Neutrophil (primary cell): Measurements from ENCODE around the gene STK10.

Source experiments
- H3K27ac ChIP-seq: fragments of 200-600 bp; sonication (generic); 2 replicates; pipeline ENCODE4 v1.5.1; 2016; ENCODE audit warnings: mild to moderate bottlenecking, moderate library complexity
- H3K27me3 ChIP-seq: fragments of 200-600 bp; sonication (generic); 2 replicates; pipeline ENCODE4 v1.6.0; 2016; ENCODE audit warnings: mild to moderate bottlenecking
- H3K36me3 ChIP-seq: fragments of 200-600 bp; sonication (generic); 2 replicates; pipeline ENCODE4 v1.5.1; 2017
- H3K4me1 ChIP-seq, 2 experiments: fragments of 200-600 bp in 1 of 2; sonication (generic) in 1 of 2; 1 replicate in 1 of 2; 2 replicates in 1 of 2; pipeline versions ENCODE4 v1.5.1 to v1.6.1; 2013 to 2016; ENCODE audit warnings: low read depth in 1 of 2, low read length in 1 of 2, mild to moderate bottlenecking in 1 of 2, moderate library complexity in 1 of 2; ENCODE audit not compliant: control insufficient read depth in 1 of 2, insufficient read depth in 1 of 2
- H3K4me3 ChIP-seq, 2 experiments: fragments of 200-600 bp in 1 of 2; sonication (generic) in 1 of 2; 1 replicate in 1 of 2; 2 replicates in 1 of 2; pipeline ENCODE4 v1.5.1; 2013 to 2016; ENCODE audit warnings: low read depth in 1 of 2, low read length in 1 of 2, mild to moderate bottlenecking in 1 of 2, moderate library complexity in 1 of 2
- H3K9me3 ChIP-seq: fragments of 200-600 bp; sonication (generic); 2 replicates; pipeline ENCODE4 v1.5.1; 2016
- CTCF ChIP-seq: fragments of 200-600 bp; sonication (generic); IDR thresholded peaks from 2 replicates; pipeline ENCODE4 v1.5.1; 2016; ENCODE audit warnings: antibody characterized with exemption

The STK10 gene

DNA sequence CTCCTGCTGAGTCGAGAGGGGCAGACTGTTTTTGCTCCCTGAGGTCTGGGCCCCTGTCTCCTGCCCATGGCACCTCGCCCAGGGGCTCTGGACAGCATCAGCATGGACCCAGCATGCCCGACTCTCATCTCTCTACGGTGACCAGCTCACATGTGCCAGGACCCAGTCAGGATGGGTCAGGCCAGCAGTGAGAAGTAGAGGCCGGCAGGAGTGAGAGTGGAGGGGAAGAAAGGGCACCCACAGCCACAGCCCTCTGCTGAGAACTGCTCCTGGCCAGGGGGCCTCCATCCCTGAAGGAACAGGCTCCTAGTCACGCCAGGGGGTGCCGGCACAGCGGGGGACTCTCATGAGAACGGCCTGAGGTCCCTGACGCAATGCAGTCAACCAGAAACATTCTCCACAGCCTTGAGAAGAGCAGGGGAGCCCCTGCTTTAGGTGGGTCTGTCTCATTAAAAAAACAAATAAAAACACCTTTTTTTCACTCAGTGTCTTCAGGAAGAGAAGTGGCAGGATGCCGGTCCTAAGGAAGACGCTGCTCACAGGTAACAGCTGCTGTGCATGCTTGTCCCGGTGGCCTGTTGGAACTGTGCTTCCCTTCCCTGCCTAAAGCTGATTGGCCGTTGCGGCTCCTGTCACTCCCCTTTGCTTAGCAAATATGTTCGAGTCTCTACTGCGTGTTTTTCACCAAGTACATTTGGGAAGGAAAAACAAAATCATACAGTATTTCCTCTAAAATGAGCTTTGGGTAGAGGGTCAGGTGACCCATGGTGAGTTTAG is 95.9 kb downstream of the STK10 start:
- H3K4me3 ChIP-seq = no peak overlapping the region
- peak overlapping the region; percentile 13 for H3K27ac ChIP-seq
- H3K9me3 ChIP-seq = no peaks in the 10 kb centered on the region
- no peak for TF ChIP-seq CTCF
- peaks cover 94% of the 10 kb centered on the region for H3K36me3 ChIP-seq
- H3K4me1 ChIP-seq = no peaks in the 10 kb centered on the region
- H3K27me3 ChIP-seq = no peaks in the 10 kb centered on the region

DNA sequence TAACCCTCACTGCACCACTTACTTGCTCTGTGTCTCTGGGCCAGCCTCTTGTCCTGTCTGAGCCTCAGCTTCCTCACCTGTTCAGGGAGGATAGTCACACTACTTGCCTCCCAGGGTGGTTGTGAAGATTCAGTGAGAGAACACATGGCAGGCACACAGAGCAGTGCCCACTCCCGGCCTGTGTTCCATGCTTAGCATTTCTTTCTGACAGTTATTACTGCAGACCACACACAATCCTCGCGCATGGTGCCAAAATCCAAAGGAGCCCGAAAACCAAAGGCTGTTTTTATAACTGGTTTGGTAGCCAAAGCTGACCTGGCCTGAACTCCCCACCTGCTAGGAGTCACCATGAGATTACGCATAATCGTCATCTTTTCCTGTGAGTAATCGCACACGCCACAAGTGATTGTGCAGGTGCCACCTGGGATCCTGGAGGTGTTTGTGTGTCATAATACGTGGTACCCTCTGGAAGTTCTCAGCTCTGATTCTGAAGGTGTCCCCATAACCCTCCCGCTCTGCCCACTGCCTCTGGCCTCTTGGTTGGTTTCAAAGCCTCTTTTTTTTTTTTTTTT is 97.0 kb downstream of the STK10 start:
- Histone ChIP-seq H3K27ac (no peak overlapping the region), H3K4me3 (no peak overlapping the region), H3K36me3 (peaks cover 91% of the 10 kb centered on the region), H3K9me3 (no peaks in the 10 kb centered on the region), H3K27me3 (no peaks in the 10 kb centered on the region), H3K4me1 (no peaks in the 10 kb centered on the region)
- no peak for TF ChIP-seq CTCF

- no peaks in the 10 kb centered on the region for H3K27me3 ChIP-seq
- H3K27ac ChIP-seq = peak overlapping the region; percentile 14
- no peaks in the 10 kb centered on the region for H3K9me3 ChIP-seq
- no peak for TF ChIP-seq CTCF
- peaks cover 89% of the 10 kb centered on the region for H3K36me3 ChIP-seq
- H3K4me3 ChIP-seq = no peak overlapping the region
- H3K4me1 ChIP-seq = no peaks in the 10 kb centered on the region
These were observed 98.5 kb downstream of the STK10 start for GRCh38 chr5:172089298-172090117.

DNA sequence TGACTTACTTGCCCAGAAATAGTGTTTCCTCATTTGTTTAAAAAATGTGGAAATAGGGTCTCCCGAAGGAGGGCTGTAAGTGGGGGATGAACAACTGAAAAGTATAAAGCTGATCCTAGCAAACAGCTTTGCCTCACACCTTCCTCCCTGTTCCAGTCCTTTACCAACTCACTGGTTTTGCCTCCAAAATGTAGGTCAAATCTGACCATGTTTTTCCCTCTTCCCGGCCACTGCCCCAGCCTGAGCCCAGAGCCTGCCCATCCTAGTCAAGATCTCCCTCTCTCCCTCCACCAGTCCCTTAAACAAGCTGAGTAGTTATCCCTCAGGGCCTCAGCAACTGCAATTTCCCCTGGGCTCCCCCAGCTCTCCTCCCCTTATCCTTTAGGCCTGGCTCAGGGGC is 99.2 kb downstream of the STK10 start:
- Histone ChIP-seq H3K4me1 (no peaks in the 10 kb centered on the region), H3K27ac (peak overlapping the region; percentile 14), H3K4me3 (no peak overlapping the region), H3K27me3 (no peaks in the 10 kb centered on the region), H3K9me3 (no peaks in the 10 kb centered on the region), H3K36me3 (peaks cover 82% of the 10 kb centered on the region)
- no peak for TF ChIP-seq CTCF

GRCh38 chr5:172086194-172086975 is 101.6 kb downstream of the STK10 start:
- Histone ChIP-seq H3K27ac (peak overlapping the region; percentile 41), H3K4me3 (no peak overlapping the region), H3K4me1 (no peaks in the 10 kb centered on the region), H3K36me3 (peaks cover 79% of the 10 kb centered on the region), H3K27me3 (no peaks in the 10 kb centered on the region), H3K9me3 (no peaks in the 10 kb centered on the region)
- TF ChIP-seq CTCF = no peak
